ENCODE data around the gene ALX4.

GRCh38 chr11:44274404-44274803, 35.5 kb downstream of the ALX4 start:
- no peak for TF ChIP-seq CTCF (IDR thresholded peaks at IDR 0.05; ENCODE audit: low read length)
- TF ChIP-seq EZH2 (optimal IDR thresholded peaks at IDR 0.05; ENCODE audit: low read depth, low read length), result no peak
- TF ChIP-seq EZH2phosphoT487 (IDR thresholded peaks at IDR 0.05; ENCODE audit: low read length), result no peak

Data from MM.1S (cell line).